HCT116 (cell line): ENCODE results near the gene GFAP.

Source experiments
- CTCF ChIP-seq, 3 experiments: fragments of 200-600 bp in 1 of 3; sonication (generic) in 1 of 3; IDR thresholded peaks in 2 of 3; conservative IDR thresholded peaks in 1 of 3; 2 replicates each; pipeline ENCODE4 v1.5.1; 2012 to 2017; ENCODE audit warnings: low read depth in 2 of 3, low read length in 2 of 3, antibody characterized with exemption in 1 of 3, borderline replicate concordance in 1 of 3, control low read depth in 1 of 3, mild to moderate bottlenecking in 1 of 3, mixed read lengths in 1 of 3, mixed run types in 1 of 3, moderate library complexity in 1 of 3; ENCODE audit not compliant: insufficient read depth in 1 of 3
- EZH2 ChIP-seq: fragments of 200-600 bp; sonication (generic); IDR thresholded peaks from 2 replicates; pipeline ENCODE4 v1.6.1; 2017; ENCODE audit warnings: antibody characterized with exemption, mixed run types
- EZH2phosphoT487 ChIP-seq: fragments of 200-600 bp; IDR thresholded peaks from 2 replicates; pipeline ENCODE4 v1.6.1; 2018; ENCODE audit warnings: antibody characterized with exemption, borderline replicate concordance
- POLR2A ChIP-seq: IDR thresholded peaks from 2 replicates; pipeline ENCODE4 v1.7.0; 2011; ENCODE audit warnings: borderline replicate concordance; ENCODE audit not compliant: insufficient read depth, insufficient read length; ENCODE audit errors: extremely low read depth
- RAD21 ChIP-seq: IDR thresholded peaks from 2 replicates; pipeline ENCODE4 v1.6.1; 2012; ENCODE audit warnings: low read depth, mild to moderate bottlenecking
- REST ChIP-seq: IDR thresholded peaks from 2 replicates; pipeline ENCODE4 v1.6.1; 2012; ENCODE audit warnings: low read depth

GRCh38 chr17:44918006-44918405, 2.7 kb upstream of the GFAP start:
- no peak for TF ChIP-seq REST
- no peak for TF ChIP-seq CTCF (IDR thresholded peaks at IDR 0.05 in 2 of 3, conservative IDR thresholded peaks at IDR 0.05 in 1 of 3; ENCODE audit: borderline replicate concordance in 1 of 3, insufficient read depth in 1 of 3, low read depth in 2 of 3, low read length in 2 of 3)
- no peak for TF ChIP-seq EZH2
- TF ChIP-seq EZH2phosphoT487 = no peak
- no peak for TF ChIP-seq POLR2A
- TF ChIP-seq RAD21 = no peak
